ENCODE measurements around the gene LGALS9B. TPM values are rescaled to one million over a fixed set of nuclear protein-coding genes. Genes with fewer than 3 reads are reported as not detected.

The LGALS9B gene
- total RNA-seq, 2 donors from 2014 or later, result not detected

Other genes starting within 250 kb of the LGALS9B start
- not detected for gene CDRT15L2, start 112.2 kb upstream of the LGALS9B start, total RNA-seq

All from activated naive CD4-positive, alpha-beta T cell treated with anti-CD3 and anti-CD28 coated beads, Interleukin-2, amount 50 U/mL, for 72 hours (primary cell).